H1 (cell line): ENCODE data around the gene HECTD4. TPM values are rescaled to one million over a fixed set of nuclear protein-coding genes. Genes with fewer than 3 reads are reported as not detected.

Source experiments
- CTCF ChIA-PET: fragments of 300-600 bp; sonication (Branson Sonifier 250); formaldehyde crosslinking; loops from one replicate; lab custom pipeline; 2021; ENCODE audit not compliant: partially characterized antibody; lab: Charles Lee
- POLR2A ChIA-PET: fragments of 300-600 bp; sonication (Branson Sonifier 250); formaldehyde crosslinking; loops from one replicate; lab custom pipeline; 2021; ENCODE audit warnings: inconsistent platforms; ENCODE audit not compliant: partially characterized antibody; lab: Charles Lee
- DNase-seq, 2 experiments: peaks; one replicate each; pipeline versions ENCODE4 v3.0.0 to v3.0.0-alpha.2; 2010 to 2022; ENCODE audit warnings: low spot score in 2 of 2, low read depth in 1 of 2, mixed read lengths in 1 of 2
- FAIRE-seq: peaks from 2 replicates; lab custom pipeline; 2011; peaks lifted over from hg19 to GRCh38; lab: Jason Lieb, UNC
- H2AFZ ChIP-seq: 2 replicates; pipeline ENCODE4 v1.8.1; 2012; ENCODE audit warnings: low read length, inconsistent platforms
- H2AK5ac ChIP-seq: 2 replicates; pipeline ENCODE4 v1.6.1; 2013; ENCODE audit warnings: low read depth, low read length
- H2BK120ac ChIP-seq: replicated peaks from 2 replicates; pipeline ENCODE3; 2013; ENCODE audit warnings: low read depth, low read length, inconsistent platforms
- H2BK12ac ChIP-seq: 2 replicates; pipeline ENCODE4 v1.6.1; 2013; ENCODE audit warnings: low read depth, low read length
- H2BK15ac ChIP-seq: 2 replicates; pipeline ENCODE4 v1.6.1; 2013; ENCODE audit warnings: low read length
- H2BK20ac ChIP-seq: 2 replicates; pipeline ENCODE4 v1.6.1; 2013; ENCODE audit warnings: low read length
- H2BK5ac ChIP-seq: 2 replicates; pipeline ENCODE4 v1.6.1; 2013; ENCODE audit warnings: low read depth, low read length
- H3K14ac ChIP-seq: 2 replicates; pipeline ENCODE4 v1.6.1; 2013; ENCODE audit warnings: inconsistent platforms; ENCODE audit not compliant: insufficient read length
- H3K18ac ChIP-seq: 2 replicates; pipeline ENCODE4 v1.6.1; 2013; ENCODE audit warnings: low read length; ENCODE audit errors: extremely low read depth
- H3K23ac ChIP-seq: 2 replicates; pipeline ENCODE4 v1.6.1; 2013; ENCODE audit warnings: inconsistent platforms; ENCODE audit not compliant: insufficient read length
- H3K23me2 ChIP-seq: 2 replicates; pipeline ENCODE4 v1.6.1; 2013; ENCODE audit warnings: low read depth, low read length
- H3K27ac ChIP-seq: 2 replicates; pipeline ENCODE4 v1.6.1; 2011; ENCODE audit warnings: low read depth, low read length, inconsistent platforms
- H3K27me3 ChIP-seq, 4 experiments: replicated peaks in 1 of 4; 1 replicate in 1 of 4; 2 replicates in 3 of 4; pipeline versions ENCODE4 v1.6.1 to v1.8.1; 2011 to 2013; ENCODE audit warnings: low read length in 3 of 4, mild to moderate bottlenecking in 3 of 4, inconsistent platforms in 2 of 4, mixed read lengths in 2 of 4, moderate library complexity in 1 of 4; ENCODE audit not compliant: control insufficient read depth in 3 of 4, insufficient read depth in 3 of 4; ENCODE audit errors: extremely low read depth in 1 of 4
- H3K36me3 ChIP-seq, 4 experiments: 2 replicates each; pipeline versions ENCODE4 v1.6.1 to v1.8.1; 2011 to 2013; ENCODE audit warnings: mild to moderate bottlenecking in 4 of 4, low read length in 3 of 4, moderate library complexity in 2 of 4, control low read depth in 1 of 4, inconsistent platforms in 1 of 4; ENCODE audit not compliant: insufficient read depth in 4 of 4, control insufficient read depth in 2 of 4
- H3K4ac ChIP-seq: replicated peaks from 2 replicates; pipeline ENCODE3; 2013; ENCODE audit warnings: low read length, low read depth, mixed read lengths, inconsistent platforms; ENCODE audit not compliant: insufficient read length
- H3K4me1 ChIP-seq, 4 experiments: replicated peaks in 1 of 4; 1 replicate in 1 of 4; 2 replicates in 3 of 4; pipeline versions ENCODE4 v1.6.1 to v1.8.1; 2011 to 2013; ENCODE audit warnings: low read length in 3 of 4, inconsistent platforms in 2 of 4, mixed read lengths in 1 of 4; ENCODE audit not compliant: insufficient read depth in 4 of 4, control insufficient read depth in 3 of 4
- H3K4me2 ChIP-seq, 2 experiments: 2 replicates each; pipeline versions ENCODE4 v1.6.1 to v1.8.1; 2011 to 2013; ENCODE audit warnings: low read depth in 2 of 2, low read length in 2 of 2, control low read depth in 1 of 2, inconsistent platforms in 1 of 2, mild to moderate bottlenecking in 1 of 2; ENCODE audit not compliant: insufficient read depth in 1 of 2
- H3K4me3 ChIP-seq, 4 experiments: fragments of 200-600, 300-600 bp in 1 of 4; sonication (generic), shearing (Covaris generic), sonication (Bioruptor Twin) in 1 of 4; 2 replicates each; pipeline versions ENCODE4 v1.5.1 to v1.8.1; 2011 to 2016; ENCODE audit warnings: low read length in 4 of 4, low read depth in 3 of 4, control low read depth in 2 of 4, inconsistent platforms in 2 of 4, mild to moderate bottlenecking in 2 of 4, mixed read lengths in 1 of 4, moderate library complexity in 1 of 4; ENCODE audit not compliant: insufficient read depth in 2 of 4; ENCODE audit errors: extremely low read depth in 1 of 4
- H3K56ac ChIP-seq: replicated peaks from 2 replicates; pipeline ENCODE3; 2013; ENCODE audit warnings: low read depth, mild to moderate bottlenecking, mixed read lengths, low read length, inconsistent platforms; ENCODE audit not compliant: insufficient read length
- H3K79me1 ChIP-seq: 2 replicates; pipeline ENCODE4 v1.6.1; 2013; ENCODE audit warnings: low read depth, low read length, control low read depth
- H3K79me2 ChIP-seq, 2 experiments: 2 replicates each; pipeline versions ENCODE4 v1.6.1 to v1.8.1; 2012 to 2013; ENCODE audit warnings: low read length in 2 of 2, mild to moderate bottlenecking in 2 of 2, inconsistent platforms in 1 of 2; ENCODE audit not compliant: insufficient read depth in 2 of 2, control insufficient read depth in 1 of 2
- H3K9ac ChIP-seq, 4 experiments: replicated peaks in 1 of 4; 1 replicate in 1 of 4; 2 replicates in 3 of 4; pipeline versions ENCODE4 v1.6.1 to v1.8.1; 2011 to 2013; ENCODE audit warnings: low read depth in 3 of 4, low read length in 3 of 4, control low read depth in 2 of 4, mild to moderate bottlenecking in 2 of 4, moderate library complexity in 2 of 4, inconsistent platforms in 1 of 4; ENCODE audit errors: extremely low read depth in 1 of 4
- H3K9me3 ChIP-seq, 2 experiments: 2 replicates each; pipeline versions ENCODE4 v1.6.1 to v1.8.1; 2012 to 2013; ENCODE audit warnings: mild to moderate bottlenecking in 2 of 2, moderate library complexity in 2 of 2, control low read depth in 1 of 2, inconsistent platforms in 1 of 2, low read depth in 1 of 2, low read length in 1 of 2, mixed read lengths in 1 of 2; ENCODE audit not compliant: insufficient read depth in 2 of 2
- H4K20me1 ChIP-seq, 2 experiments: replicated peaks in 1 of 2; 2 replicates each; pipeline versions ENCODE3 to v1.8.1; 2011 to 2013; ENCODE audit warnings: inconsistent platforms in 2 of 2, low read length in 2 of 2, mild to moderate bottlenecking in 1 of 2; ENCODE audit not compliant: insufficient read depth in 2 of 2, control insufficient read depth in 1 of 2
- H4K5ac ChIP-seq: 2 replicates; pipeline ENCODE4 v1.6.1; 2013; ENCODE audit warnings: low read length, low read depth, mixed read lengths, inconsistent platforms; ENCODE audit not compliant: insufficient read length
- H4K8ac ChIP-seq: 2 replicates; pipeline ENCODE4 v1.8.0; 2013; ENCODE audit warnings: mild to moderate bottlenecking, moderate library complexity, low read length, inconsistent platforms; ENCODE audit not compliant: insufficient read depth; ENCODE audit errors: extremely low read depth
- H4K91ac ChIP-seq: replicated peaks from 2 replicates; pipeline ENCODE3; 2013; ENCODE audit warnings: low read length, mixed read lengths, inconsistent platforms; ENCODE audit not compliant: insufficient read length
- ATF3 ChIP-seq: IDR thresholded peaks from 2 replicates; pipeline ENCODE4 v1.6.1; 2011; ENCODE audit warnings: low read depth, mild to moderate bottlenecking, low read length; ENCODE audit not compliant: insufficient read depth
- CEBPB ChIP-seq: IDR thresholded peaks from 2 replicates; pipeline ENCODE4 v1.6.1; 2012; ENCODE audit warnings: low read depth, low read length
- MAX ChIP-seq: IDR thresholded peaks from 2 replicates; pipeline ENCODE4 v1.6.1; 2012; ENCODE audit warnings: inconsistent platforms
- SIRT6 ChIP-seq: IDR thresholded peaks from one replicate; pipeline ENCODE4 v1.7.1; 2012; ENCODE audit warnings: low read length, inconsistent platforms
- SRF ChIP-seq: IDR thresholded peaks from 2 replicates; pipeline ENCODE4 v1.6.1; 2011; ENCODE audit warnings: mild to moderate bottlenecking, low read depth, low read length, moderate library complexity
- TEAD4 ChIP-seq: IDR thresholded peaks from 2 replicates; pipeline ENCODE4 v1.6.1; 2012; ENCODE audit warnings: low read depth, low read length, inconsistent platforms, mixed read lengths
- WGBS, 2 experiments: shearing (Covaris generic) in 1 of 2; methylation state at CpG; one replicate each; pipeline versions ENCODE4 v1.1.6 to v1.1.7; 2013 to 2015; ENCODE audit warnings: low lambda C conversion rate in 2 of 2, mixed read lengths in 2 of 2, inconsistent platforms in 1 of 2, low coverage in 1 of 2, missing lambda C conversion rate in 1 of 2; ENCODE audit not compliant: insufficient replicate concordance in 2 of 2, insufficient coverage in 1 of 2, insufficient read length in 1 of 2; ENCODE audit errors: extremely low coverage in 1 of 2, missing lambda C conversion rate in 1 of 2; 5-methylcytosine and 5-hydroxymethylcytosine counted together
- polyA plus RNA-seq, 7 experiments: library from polyadenylated mRNA; depleted of rRNA in 3 of 7; stranded (reverse) in 5 of 7; unstranded in 2 of 7; fragments of >200 nt in 5 of 7; fragments of 200-250 nt in 2 of 7; gene quantifications; 1 replicate in 5 of 7; 2 replicates in 1 of 7; 4 replicates in 1 of 7; pipeline versions ENCODE4 v1.2.1 to v1.2.3, GENCODE V29; 2011 to 2013; ENCODE audit warnings: missing spikeins in 2 of 7, mixed read lengths in 2 of 7
- total RNA-seq: library from RNA; stranded (reverse); fragmentation: NEBNext Ultra II Directional; extraction: Animal tissue kit (Norgen Biotek cat#: 25700); gene quantifications from 2 replicates; pipeline ENCODE4 v1.2.1, GENCODE V29; 2021

The HECTD4 gene
- total and polyA plus RNA-seq, 2 of the 8 experiments (the other 6 are each of a cell fraction or from before 2014, with no cell fraction given): 6.5 to 33.7 TPM

- no peak overlapping the region for H4K91ac ChIP-seq
- no peak overlapping the region for H2BK15ac ChIP-seq
- no peak overlapping the region for H3K14ac ChIP-seq
- no peaks in the 10 kb centered on the region for H3K79me1 ChIP-seq
- POLR2A ChIA-PET: interaction anchor here (0.6 kb wide), 1 partner anchor 307 kb away, joined by 3 read pairs; no protein-coding TSS in a partner anchor
- no peak overlapping the region for H4K8ac ChIP-seq
- no peaks in the 10 kb centered on the region for H3K9me3 ChIP-seq
- no peak overlapping the region for H3K4me2 ChIP-seq
- H3K36me3 ChIP-seq: peaks cover 2 to 18% (median 9%) of the 10 kb centered on the region in 4 experiments
- no peak overlapping the region for H4K5ac ChIP-seq
- H2BK20ac ChIP-seq: no peak overlapping the region
- no peak overlapping the region for H3K23ac ChIP-seq
- no peak overlapping the region for H3K9ac ChIP-seq
- no peaks in the 10 kb centered on the region for H3K79me2 ChIP-seq
- no peaks in the 10 kb centered on the region for H3K27me3 ChIP-seq
- H3K27ac ChIP-seq: no peak overlapping the region
- no peak overlapping the region for H2BK120ac ChIP-seq
- no peaks in the 10 kb centered on the region for H3K23me2 ChIP-seq
- no peaks in the 10 kb centered on the region for H3K4me1 ChIP-seq
- CTCF ChIA-PET: interaction anchor here (0.6 to 3.8 kb wide), 2 partner anchors 18 to 44 kb away, joined by 3 to 12 read pairs; no protein-coding TSS in a partner anchor
- H3K4ac ChIP-seq: no peak overlapping the region
- H3K4me3 ChIP-seq: no peak overlapping the region
- no peak for DNase-seq
- no peak overlapping the region for H3K56ac ChIP-seq
- H2AK5ac ChIP-seq: no peak overlapping the region
- H3K18ac ChIP-seq: no peak overlapping the region
- H2BK12ac ChIP-seq: no peak overlapping the region
- WGBS, 2 experiments: 93% methylated on average over 7 of the region's 7 CpGs; no CpG with 5 or more reads in 1 of the 2 experiments
- no peak for FAIRE-seq
- H2BK5ac ChIP-seq: no peak overlapping the region
- H2AFZ ChIP-seq: no peak overlapping the region
- no peaks in the 10 kb centered on the region for H4K20me1 ChIP-seq
- TF ChIP-seq ATF3: no peak
- no peak for TF ChIP-seq SIRT6
- no peak for TF ChIP-seq SRF
- no peak for TF ChIP-seq TEAD4
- no peak for TF ChIP-seq MAX
- TF ChIP-seq CEBPB: no peak
These were observed 166.0 kb downstream of the HECTD4 start for GRCh38 chr12:112216223-112216622.
